GM18868 (cell line): ENCODE results near the gene ZDHHC20.
A peak's percentile ranks its signal among the peaks of the same experiment; 100 is the strongest.

Experiments used
- ATAC-seq: cut with Tn5 transposase; IDR thresholded peaks from one replicate; pipeline ENCODE4 v1.9.1; 2021; ENCODE audit warnings: mild to moderate bottlenecking, moderate library complexity; ENCODE audit not compliant: unreplicated experiment

Gene ZDHHC20

DNA sequence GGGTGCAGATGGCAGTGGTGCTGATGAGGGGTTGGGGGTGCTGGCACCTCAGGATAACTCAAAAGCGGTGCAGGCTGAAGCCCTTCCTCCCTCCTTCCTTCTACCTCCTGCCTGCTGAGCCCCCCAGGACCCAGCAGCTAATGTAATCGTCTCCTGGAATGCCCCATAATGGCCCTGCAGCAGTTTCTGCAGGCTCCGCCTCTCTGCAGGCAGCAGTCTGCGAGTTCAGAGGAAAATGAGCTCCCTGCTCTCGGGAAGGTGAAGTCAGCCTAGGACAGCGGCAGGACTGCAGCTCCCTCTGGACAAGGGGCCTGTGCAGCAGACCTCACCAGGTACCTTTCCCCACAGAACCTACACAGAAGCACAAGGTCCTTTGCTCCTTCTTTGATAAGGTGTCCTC is 130.9 kb downstream of the ZDHHC20 start:
- no peak for ATAC-seq

DNA sequence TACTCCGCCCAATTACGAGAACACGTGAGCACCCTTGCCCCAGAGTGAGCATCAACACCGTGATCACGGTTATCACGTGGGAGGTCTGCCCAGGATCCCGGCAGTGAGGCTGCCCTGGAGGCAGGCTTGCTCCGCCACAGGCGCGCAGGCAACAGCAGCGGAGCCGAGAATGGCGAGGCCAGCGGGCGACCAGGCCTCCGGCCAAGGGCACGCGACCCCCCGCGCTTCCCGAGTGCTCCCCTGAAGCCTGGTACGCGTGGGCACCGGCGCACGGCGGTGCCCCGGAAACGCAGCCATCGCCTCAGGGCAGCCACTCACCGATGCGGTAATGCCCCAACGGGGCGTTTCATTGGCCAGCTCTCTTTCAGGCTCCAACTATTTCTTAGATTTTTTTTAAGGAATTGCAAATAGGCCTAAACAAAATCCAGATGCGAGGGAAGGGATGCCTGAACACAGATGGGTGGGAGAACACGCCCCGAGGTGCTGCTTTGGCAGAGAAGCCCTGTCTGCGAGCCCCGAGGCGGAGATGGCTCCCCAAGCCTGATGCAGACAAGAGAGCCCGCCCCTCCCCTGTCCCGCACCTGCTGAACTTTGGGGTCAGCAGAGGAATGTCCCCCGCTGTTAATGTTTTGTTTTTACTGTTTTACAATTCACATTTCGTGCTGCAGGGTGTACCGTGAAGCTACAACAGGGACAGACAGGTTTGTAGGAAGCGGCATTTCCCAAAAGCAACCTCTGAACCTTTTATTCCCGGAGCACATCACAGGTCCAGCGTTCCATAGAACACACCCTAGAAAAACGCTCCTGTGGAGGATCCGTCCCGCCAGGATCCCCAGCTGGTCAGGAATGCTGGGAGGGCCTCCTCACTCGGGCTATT is 132.7 kb downstream of the ZDHHC20 start:
- no peak for ATAC-seq

DNA sequence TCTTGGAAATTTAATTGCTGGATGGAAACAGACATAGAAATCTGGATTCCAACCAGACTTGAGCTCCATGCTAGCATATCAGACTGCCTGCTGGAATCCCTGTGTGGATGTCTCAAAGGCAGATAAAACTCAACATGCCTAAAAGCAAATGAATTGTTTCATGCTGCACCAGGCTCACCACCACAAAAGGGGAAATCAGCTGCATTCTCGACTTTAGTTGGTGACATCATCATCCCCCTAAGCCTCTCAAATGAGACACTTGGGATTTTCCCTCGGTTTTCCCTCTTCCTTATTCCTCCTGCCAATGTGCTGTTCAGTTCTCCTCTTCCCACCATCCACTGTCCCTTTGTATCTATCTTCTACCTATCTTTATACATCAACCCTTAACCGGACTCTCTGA is 134.3 kb downstream of the ZDHHC20 start:
- peak; percentile 68 for ATAC-seq

DNA sequence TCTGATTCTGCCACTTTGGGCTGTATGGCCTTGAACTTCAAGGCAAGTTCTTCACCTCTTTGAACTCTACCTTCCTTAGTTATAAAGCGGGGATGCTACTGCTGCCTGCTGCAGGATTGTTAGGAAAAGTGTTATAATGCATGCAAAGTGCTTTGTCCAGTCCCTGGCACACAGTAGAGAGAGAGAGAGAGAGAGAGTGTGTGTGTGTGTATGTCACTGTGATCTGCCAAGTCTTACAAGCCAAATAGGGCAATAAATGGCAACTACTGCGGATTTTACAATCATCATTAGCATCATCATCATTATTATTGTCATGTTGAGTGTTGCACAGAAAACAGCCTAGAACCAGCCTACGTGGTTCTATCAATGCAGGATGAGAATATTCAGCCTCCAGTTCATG is 136.1 kb downstream of the ZDHHC20 start:
- no peak for ATAC-seq
